Prostate gland (tissue), 2 donors: Measurements from ENCODE around the gene SYNGR1. TPM values are rescaled to one million over a fixed set of nuclear protein-coding genes. Genes with fewer than 3 reads are reported as not detected.

ENCODE experiments used
- DNase-seq: peaks from one replicate; pipeline ENCODE4 v3.0.0-alpha.2; 2019; ENCODE audit warnings: low spot score
- H3K27ac ChIP-seq, 2 donors: fragments of 200-600 bp; sonication (generic); 2 replicates each; pipeline ENCODE4 v1.5.1; 2017 to 2019
- H3K27me3 ChIP-seq: fragments of 200-600 bp; sonication (generic); replicated peaks from 2 replicates; pipeline ENCODE4 v1.5.1; 2019; ENCODE audit not compliant: insufficient read depth
- H3K36me3 ChIP-seq, 2 donors: fragments of 200-600 bp; sonication (generic); 1 replicate in 1 of 2; 2 replicates in 1 of 2; pipeline versions ENCODE4 v1.5.1 to v1.8.1; 2017 to 2019
- H3K4me1 ChIP-seq: fragments of 200-600 bp; sonication (generic); replicated peaks from 2 replicates; pipeline ENCODE4 v1.5.1; 2019
- H3K4me3 ChIP-seq, 2 donors: fragments of 200-600 bp; sonication (generic); 2 replicates each; pipeline ENCODE4 v1.5.1; 2017 to 2019
- H3K9me3 ChIP-seq: fragments of 200-600 bp; sonication (generic); 2 replicates; pipeline ENCODE4 v1.5.1; 2017
- CTCF ChIP-seq, 4 experiments: fragments of 200-600 bp in 2 of 4; fragments of 450-650 bp in 2 of 4; sonication (generic) in 2 of 4; IDR thresholded peaks; 1 replicate in 3 of 4; 2 replicates in 1 of 4; pipeline ENCODE4 v1.5.1; 2016 to 2019; ENCODE audit warnings: antibody characterized with exemption in 4 of 4, mild to moderate bottlenecking in 2 of 4, moderate library complexity in 2 of 4
- POLR2A ChIP-seq: fragments of 450-650 bp; IDR thresholded peaks from one replicate; pipeline ENCODE4 v1.6.1; 2016; ENCODE audit warnings: antibody characterized with exemption, mild to moderate bottlenecking
- POLR2AphosphoS5 ChIP-seq: sonication (generic); formaldehyde crosslinking; IDR thresholded peaks from one replicate; pipeline ENCODE4 v1.6.1; 2017; ENCODE audit warnings: antibody characterized with exemption
- WGBS: methylation state at CpG from one replicate; pipeline ENCODE4 v1.1.5; 2018; 5-methylcytosine and 5-hydroxymethylcytosine counted together
- intact Hi-C: fragments of 100-400 bp; cut with DNase I; formaldehyde crosslinking; loops from one replicate; pipeline ENCODE4 v1.14.2; 2022
- total RNA-seq, 2 donors: library from RNA; depleted of rRNA; stranded (reverse); fragments of >200 nt; gene quantifications; one replicate each; pipeline ENCODE4 v1.1.0, GENCODE V29; 2016

The SYNGR1 gene
- total RNA-seq, 2 donors from 2014 or later, result 38.3 to 43.8 TPM

GRCh38 chr22:39384750-39385480 is 35.1 kb downstream of the SYNGR1 start:
- 44% methylated on average over 21 of the region's 21 CpGs for WGBS
- Histone ChIP-seq H3K27ac (no peak overlapping the region), H3K4me1 (no peaks in the 10 kb centered on the region), H3K27me3 (no peaks in the 10 kb centered on the region), H3K9me3 (no peaks in the 10 kb centered on the region), H3K4me3 (no peak overlapping the region), H3K36me3 (no peaks in the 10 kb centered on the region)
- intact Hi-C loops, result no loop called here
- DNase-seq, result no peak
- peak in 1 of 4 experiments; percentile 7 for TF ChIP-seq CTCF (IDR thresholded peaks at IDR 0.05)
- TF ChIP-seq POLR2A, result no peak

- H3K36me3 ChIP-seq, result no peaks in the 10 kb centered on the region
- no peaks in the 10 kb centered on the region for H3K27me3 ChIP-seq
- H3K9me3 ChIP-seq, result no peaks in the 10 kb centered on the region
- peak; percentile 68 for DNase-seq
- 3% methylated on average over 55 of the region's 56 CpGs for WGBS
- intact Hi-C loops, result no loop called here
- TF ChIP-seq POLR2AphosphoS5 (peak; percentile 30), POLR2A (no peak)
- H3K4me1 ChIP-seq, result no peaks in the 10 kb centered on the region
- H3K4me3 ChIP-seq, result peak overlapping the region; percentile 29 to 42
- H3K27ac ChIP-seq, result no peak overlapping the region
These were observed 38.6 kb downstream of the SYNGR1 start for GRCh38 chr22:39388261-39389011.

GRCh38 chr22:39389420-39389819 is 39.6 kb downstream of the SYNGR1 start:
- Histone ChIP-seq H3K36me3 (no peaks in the 10 kb centered on the region), H3K4me3 (no peak overlapping the region), H3K27me3 (no peaks in the 10 kb centered on the region), H3K9me3 (no peaks in the 10 kb centered on the region), H3K27ac (no peak overlapping the region), H3K4me1 (no peaks in the 10 kb centered on the region)
- 83% methylated on average over 11 of the region's 11 CpGs for WGBS
- TF ChIP-seq POLR2A, result no peak
- intact Hi-C loops, result no loop called here
- DNase-seq, result no peak

- Histone ChIP-seq H3K4me3 (no peak overlapping the region), H3K4me1 (no peaks in the 10 kb centered on the region), H3K36me3 (no peaks in the 10 kb centered on the region), H3K9me3 (no peaks in the 10 kb centered on the region), H3K27me3 (no peaks in the 10 kb centered on the region), H3K27ac (no peak overlapping the region)
- intact Hi-C loops, result no loop called here
- TF ChIP-seq CTCF (IDR thresholded peaks at IDR 0.05) (no peak), POLR2AphosphoS5 (peak; percentile 77)
- peak; percentile 41 for DNase-seq
- WGBS, result 63% methylated on average over 9 of the region's 9 CpGs
These were observed 42.7 kb downstream of the SYNGR1 start for GRCh38 chr22:39392341-39392948.

GRCh38 chr22:39395936-39396796 is 46.4 kb downstream of the SYNGR1 start:
- intact Hi-C loops, result no loop called here

GRCh38 chr22:39396797-39397195 is 47.0 kb downstream of the SYNGR1 start:
- DNase-seq, result no peak
- TF ChIP-seq CTCF (IDR thresholded peaks at IDR 0.05), result no peak
- no peak for TF ChIP-seq POLR2A
- no peak for TF ChIP-seq POLR2AphosphoS5
- 88% methylated on average over 3 of the region's 3 CpGs for WGBS
- Histone ChIP-seq H3K36me3 (no peaks in the 10 kb centered on the region), H3K9me3 (no peaks in the 10 kb centered on the region), H3K27ac (no peak overlapping the region), H3K27me3 (no peaks in the 10 kb centered on the region), H3K4me1 (peaks cover 4% of the 10 kb centered on the region), H3K4me3 (no peak overlapping the region)
- intact Hi-C loops, result no loop called here

More at GRCh38 chr22:39395936-39396796, 46.4 kb downstream of the SYNGR1 start:
- no peak for DNase-seq
- H3K4me3 ChIP-seq, result no peak overlapping the region
- no peak overlapping the region for H3K27ac ChIP-seq
- H3K4me1 ChIP-seq, result peaks cover 4% of the 10 kb centered on the region
- H3K27me3 ChIP-seq, result no peaks in the 10 kb centered on the region
- H3K36me3 ChIP-seq, result no peaks in the 10 kb centered on the region
- TF ChIP-seq POLR2A, result no peak
- WGBS, result 88% methylated on average over 11 of the region's 11 CpGs
- H3K9me3 ChIP-seq, result no peaks in the 10 kb centered on the region
